Measurements from ENCODE around the gene CRNN. TPM values are rescaled to one million over a fixed set of nuclear protein-coding genes. Genes with fewer than 3 reads are reported as not detected.

Gene CRNN
- total and polyA plus RNA-seq, 9 donors, result not detected

Other genes starting within 250 kb of the CRNN start
- not detected for gene HRNR, start 190.1 kb downstream of the CRNN start, total RNA-seq
- gene HRNR, start 190.1 kb downstream of the CRNN start, polyA plus RNA-seq (ENCODE audit: insufficient read depth in 1 of 8, insufficient read length in 8 of 8, low replicate concordance in 1 of 8), result under 1 TPM; 0.03 to 0.49 (median 0.17) TPM
- not detected for gene FLG, start 89.0 kb downstream of the CRNN start, total RNA-seq
- 1 to 10 TPM in 2 of 8 donors, under 1 TPM in 6; 0.20 to 1.6 (median 0.52) TPM for gene FLG, start 89.0 kb downstream of the CRNN start, polyA plus RNA-seq (ENCODE audit: insufficient read depth in 1 of 8, insufficient read length in 8 of 8, low replicate concordance in 1 of 8)
- not detected for gene FLG2, start 54.3 kb downstream of the CRNN start, total RNA-seq
- under 1 TPM in 6 of 8 donors, not detected in 2; 0.01 to 0.11 (median 0.04) TPM for gene FLG2, start 54.3 kb downstream of the CRNN start, polyA plus RNA-seq (ENCODE audit: insufficient read depth in 1 of 8, insufficient read length in 8 of 8, low replicate concordance in 1 of 8)
- not detected for gene LCE5A, start 96.5 kb upstream of the CRNN start, total RNA-seq
- not detected for gene LCE5A, start 96.5 kb upstream of the CRNN start, polyA plus RNA-seq (ENCODE audit: insufficient read depth in 1 of 8, insufficient read length in 8 of 8, low replicate concordance in 1 of 8)
- not detected for gene CRCT1, start 100.2 kb upstream of the CRNN start, total RNA-seq
- gene CRCT1, start 100.2 kb upstream of the CRNN start, polyA plus RNA-seq (ENCODE audit: insufficient read depth in 1 of 8, insufficient read length in 8 of 8, low replicate concordance in 1 of 8), result not detected
- not detected for gene LCE3E, start 152.5 kb upstream of the CRNN start, total RNA-seq
- not detected for gene LCE3E, start 152.5 kb upstream of the CRNN start, polyA plus RNA-seq (ENCODE audit: insufficient read depth in 1 of 8, insufficient read length in 8 of 8, low replicate concordance in 1 of 8)
- not detected for gene LCE3D, start 166.3 kb upstream of the CRNN start, total RNA-seq
- gene LCE3D, start 166.3 kb upstream of the CRNN start, polyA plus RNA-seq (ENCODE audit: insufficient read depth in 1 of 8, insufficient read length in 8 of 8, low replicate concordance in 1 of 8), result not detected
- gene LCE3C, start 186.0 kb upstream of the CRNN start, total RNA-seq, result not detected
- gene LCE3C, start 186.0 kb upstream of the CRNN start, polyA plus RNA-seq (ENCODE audit: insufficient read depth in 1 of 8, insufficient read length in 8 of 8, low replicate concordance in 1 of 8), result not detected
- gene LCE3B, start 199.5 kb upstream of the CRNN start, total RNA-seq, result not detected
- gene LCE3B, start 199.5 kb upstream of the CRNN start, polyA plus RNA-seq (ENCODE audit: insufficient read depth in 1 of 8, insufficient read length in 8 of 8, low replicate concordance in 1 of 8), result not detected
- gene LCE3A, start 208.8 kb upstream of the CRNN start, total RNA-seq, result not detected
- not detected for gene LCE3A, start 208.8 kb upstream of the CRNN start, polyA plus RNA-seq (ENCODE audit: insufficient read depth in 1 of 8, insufficient read length in 8 of 8, low replicate concordance in 1 of 8)
- not detected for gene LCE2D, start 249.1 kb upstream of the CRNN start, total RNA-seq
- not detected for gene LCE2D, start 249.1 kb upstream of the CRNN start, polyA plus RNA-seq (ENCODE audit: insufficient read depth in 1 of 8, insufficient read length in 8 of 8, low replicate concordance in 1 of 8)